PC-3 (cell line): ENCODE data around the gene B4GALNT4. TPM values are rescaled to one million over a fixed set of nuclear protein-coding genes. Genes with fewer than 3 reads are reported as not detected.

Experiments
- ATAC-seq: fragments of 200-7000 bp; cut with Tn5 transposase; 2 replicates; pipeline ENCODE4 v1.9.1; 2020; ENCODE audit warnings: mild to moderate bottlenecking, moderate library complexity
- BruUV-seq: library from RNA; stranded (reverse); fragments of 400-500 nt; replicated peaks from 2 replicates; lab custom pipeline; 2021; lab: Mats Ljungman, UMichigan
- CTCF ChIA-PET: fragments of 300-600 bp; sonication (Branson Sonifier 250); formaldehyde crosslinking; loops from one replicate; lab custom pipeline; 2022; ENCODE audit warnings: antibody characterized with exemption; lab: Charles Lee
- POLR2A ChIA-PET: fragments of 300-600 bp; sonication (Branson Sonifier 250); formaldehyde crosslinking; loops from one replicate; lab custom pipeline; 2022; ENCODE audit warnings: antibody characterized with exemption; ENCODE audit not compliant: unreplicated experiment; lab: Charles Lee
- DNase-seq: peaks from one replicate; pipeline ENCODE4 v3.0.0-alpha.2; 2015
- H2AFZ ChIP-seq: fragments of 300-600 bp; sonication (generic); 2 replicates; pipeline ENCODE4 v1.6.0; 2016; ENCODE audit warnings: antibody characterized with exemption, low read length
- H3F3A ChIP-seq: fragments of 300-600 bp; sonication (generic); one replicate; pipeline ENCODE4 v1.6.0; 2017; ENCODE audit warnings: antibody characterized with exemption, low read length, control low read depth, mild to moderate bottlenecking; ENCODE audit not compliant: unreplicated experiment
- H3K27ac ChIP-seq: fragments of 300-600 bp; sonication (generic); 2 replicates; pipeline ENCODE4 v1.5.1; 2016; ENCODE audit warnings: mild to moderate bottlenecking, low read length
- H3K27me3 ChIP-seq: fragments of 300-600 bp; sonication (generic); 2 replicates; pipeline ENCODE4 v1.6.1; 2016; ENCODE audit warnings: low read length, mixed read lengths
- H3K36me3 ChIP-seq: fragments of 300-600 bp; sonication (generic); 2 replicates; pipeline ENCODE4 v1.6.1; 2016; ENCODE audit warnings: low read depth, mixed run types, low read length, mixed read lengths
- H3K4me1 ChIP-seq: fragments of 300-600 bp; sonication (generic); 2 replicates; pipeline ENCODE4 v1.5.1; 2016; ENCODE audit warnings: low read length; ENCODE audit not compliant: insufficient read depth
- H3K4me2 ChIP-seq: fragments of 300-600 bp; sonication (generic); 2 replicates; pipeline ENCODE4 v1.6.0; 2016; ENCODE audit warnings: low read length
- H3K4me3 ChIP-seq: fragments of 300-600 bp; sonication (generic); 2 replicates; pipeline ENCODE4 v1.5.1; 2016; ENCODE audit warnings: mild to moderate bottlenecking, low read length, mixed read lengths
- H3K79me2 ChIP-seq: fragments of 300-600 bp; sonication (generic); 2 replicates; pipeline ENCODE4 v1.6.1; 2017; ENCODE audit warnings: low read length, mixed read lengths
- H3K9ac ChIP-seq: fragments of 300-600 bp; sonication (generic); 2 replicates; pipeline ENCODE4 v1.6.0; 2016; ENCODE audit warnings: mild to moderate bottlenecking, low read length
- H3K9me2 ChIP-seq: fragments of 300-600 bp; sonication (generic); replicated peaks from 2 replicates; pipeline ENCODE4 v1.6.1; 2016; ENCODE audit warnings: mixed run types, low read length, mixed read lengths
- H3K9me3 ChIP-seq: fragments of 300-600 bp; sonication (generic); 2 replicates; pipeline ENCODE4 v1.6.1; 2016; ENCODE audit warnings: low read length, mixed read lengths
- H4K20me1 ChIP-seq: fragments of 300-600 bp; sonication (generic); 2 replicates; pipeline ENCODE4 v1.6.1; 2016; ENCODE audit warnings: low read length, mixed read lengths
- CTCF ChIP-seq: fragments of 300-600 bp; sonication (generic); conservative IDR thresholded peaks from 2 replicates; pipeline ENCODE4 v1.5.1; 2017; ENCODE audit warnings: antibody characterized with exemption, low read depth, mild to moderate bottlenecking, low read length
- EZH2 ChIP-seq: fragments of 300-600 bp; sonication (generic); IDR thresholded peaks from one replicate; pipeline ENCODE4 v1.6.1; 2017; ENCODE audit warnings: antibody characterized with exemption, mild to moderate bottlenecking, low read length; ENCODE audit not compliant: unreplicated experiment
- EZH2phosphoT487 ChIP-seq: fragments of 300-600 bp; sonication (generic); IDR thresholded peaks from 2 replicates; pipeline ENCODE4 v1.6.1; 2018; ENCODE audit warnings: mild to moderate bottlenecking, antibody characterized with exemption, low read length, borderline replicate concordance
- intact Hi-C: fragments of 100-400 bp; cut with micrococcal nuclease; formaldehyde crosslinking; loops from 2 replicates; pipeline ENCODE4 v1.9.0; 2023
- total RNA-seq: library from RNA; depleted of rRNA; stranded (reverse); fragments of >200 nt; gene quantifications from 2 replicates; pipeline ENCODE4 v1.2.3, GENCODE V29; 2014

B4GALNT4 gene
- total RNA-seq, 1 experiment from 2014 or later: 52.9 TPM

- ChIA-PET POLR2A (no interaction called here), CTCF (no interaction called here)
These were observed 7.4 kb downstream of the B4GALNT4 start for GRCh38 chr11:376531-377173.

GRCh38 chr11:377174-377865, 8.0 kb downstream of the B4GALNT4 start:
- Histone ChIP-seq H3K27me3 (no peaks in the 10 kb centered on the region), H3K9ac (no peak overlapping the region), H3K79me2 (no peaks in the 10 kb centered on the region), H4K20me1 (no peaks in the 10 kb centered on the region), H3K9me2 (no peaks in the 10 kb centered on the region), H3K9me3 (no peaks in the 10 kb centered on the region), H3K36me3 (no peaks in the 10 kb centered on the region), H3K27ac (no peak overlapping the region), H3K4me1 (no peaks in the 10 kb centered on the region), H3F3A (no peaks in the 10 kb centered on the region), H3K4me3 (no peak overlapping the region), H2AFZ (no peak overlapping the region), H3K4me2 (no peak overlapping the region)
- intact Hi-C loops: no loop called here
- ATAC-seq (no peak), DNase-seq (no peak)
- no TSS peak for BruUV-seq
- CTCF ChIA-PET: no interaction called here
- POLR2A ChIA-PET: no interaction called here
- no peak for TF ChIP-seq EZH2phosphoT487
- no peak for TF ChIP-seq CTCF
- TF ChIP-seq EZH2: no peak

More at GRCh38 chr11:376531-377173, 7.4 kb downstream of the B4GALNT4 start:
- Histone ChIP-seq H3K9ac (no peak overlapping the region), H3F3A (no peaks in the 10 kb centered on the region), H3K27ac (no peak overlapping the region), H3K9me3 (no peaks in the 10 kb centered on the region), H3K79me2 (no peaks in the 10 kb centered on the region), H2AFZ (no peak overlapping the region), H3K9me2 (no peaks in the 10 kb centered on the region), H4K20me1 (no peaks in the 10 kb centered on the region), H3K27me3 (no peaks in the 10 kb centered on the region), H3K4me2 (no peak overlapping the region), H3K4me1 (no peaks in the 10 kb centered on the region), H3K36me3 (no peaks in the 10 kb centered on the region), H3K4me3 (no peak overlapping the region)
- intact Hi-C loops: no loop called here
- no peak for ATAC-seq
- TF ChIP-seq EZH2phosphoT487: no peak
- TF ChIP-seq EZH2: no peak
- no peak for TF ChIP-seq CTCF
- BruUV-seq: no TSS peak
- no peak for DNase-seq
